ENCODE results near the gene ID2. TPM values are rescaled to one million over a fixed set of nuclear protein-coding genes. Genes with fewer than 3 reads are reported as not detected.

ID2 gene
- total and polyA plus RNA-seq, 4 donors, result 149 to 488 (median 245) TPM

GRCh38 chr2:8649718-8650117 lies 32.1 kb upstream of the ID2 start (continued):
- no peak for TF ChIP-seq HNF4A (conservative IDR thresholded peaks at IDR 0.05)
- TF ChIP-seq, protein P1, sequence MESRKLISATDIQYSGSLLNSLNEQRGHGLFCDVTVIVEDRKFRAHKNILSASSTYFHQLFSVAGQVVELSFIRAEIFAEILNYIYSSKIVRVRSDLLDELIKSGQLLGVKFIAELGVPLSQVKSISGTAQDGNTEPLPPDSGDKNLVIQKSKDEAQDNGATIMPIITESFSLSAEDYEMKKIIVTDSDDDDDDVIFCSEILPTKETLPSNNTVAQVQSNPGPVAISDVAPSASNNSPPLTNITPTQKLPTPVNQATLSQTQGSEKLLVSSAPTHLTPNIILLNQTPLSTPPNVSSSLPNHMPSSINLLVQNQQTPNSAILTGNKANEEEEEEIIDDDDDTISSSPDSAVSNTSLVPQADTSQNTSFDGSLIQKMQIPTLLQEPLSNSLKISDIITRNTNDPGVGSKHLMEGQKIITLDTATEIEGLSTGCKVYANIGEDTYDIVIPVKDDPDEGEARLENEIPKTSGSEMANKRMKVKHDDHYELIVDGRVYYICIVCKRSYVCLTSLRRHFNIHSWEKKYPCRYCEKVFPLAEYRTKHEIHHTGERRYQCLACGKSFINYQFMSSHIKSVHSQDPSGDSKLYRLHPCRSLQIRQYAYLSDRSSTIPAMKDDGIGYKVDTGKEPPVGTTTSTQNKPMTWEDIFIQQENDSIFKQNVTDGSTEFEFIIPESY (IDR thresholded peaks at IDR 0.05), result no peak
- TF ChIP-seq EGR1 (IDR thresholded peaks at IDR 0.05; ENCODE audit: low read depth in 2 of 2), result no peak
- TF ChIP-seq TAF1 (conservative IDR thresholded peaks at IDR 0.05), result no peak
- TF ChIP-seq, protein P2, sequence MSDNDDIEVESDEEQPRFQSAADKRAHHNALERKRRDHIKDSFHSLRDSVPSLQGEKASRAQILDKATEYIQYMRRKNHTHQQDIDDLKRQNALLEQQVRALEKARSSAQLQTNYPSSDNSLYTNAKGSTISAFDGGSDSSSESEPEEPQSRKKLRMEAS (IDR thresholded peaks at IDR 0.05), result no peak

GRCh38 chr2:8650256-8650655 lies 31.6 kb upstream of the ID2 start:
- Histone ChIP-seq H3K27me3 (ENCODE audit: control insufficient read depth in 4 of 4, insufficient read depth in 4 of 4, low read length in 3 of 4) (no peaks in the 10 kb centered on the region), H3K27ac (ENCODE audit: low read depth in 1 of 2, low read length in 2 of 2) (no peak overlapping the region), H3K4me1 (ENCODE audit: control insufficient read depth in 4 of 4, insufficient read depth in 4 of 4, low read length in 3 of 4) (peaks cover 0 to 14% (median 0%) of the 10 kb centered on the region in 4 donors), H3K36me3 (ENCODE audit: control insufficient read depth in 4 of 4, insufficient read depth in 3 of 4, low read depth in 1 of 4, low read length in 3 of 4) (peaks cover 0 to 2% (median 0%) of the 10 kb centered on the region in 4 donors), H3K4me3 (ENCODE audit: low read depth in 1 of 3, low read length in 3 of 3) (no peak overlapping the region), H3K9me3 (ENCODE audit: control insufficient read depth in 4 of 4, low read length in 3 of 4) (no peaks in the 10 kb centered on the region), H3K9ac (ENCODE audit: low read depth in 1 of 2, low read length in 2 of 2) (no peak overlapping the region)
- no peak for DNase-seq (ENCODE audit: low spot score)
- WGBS, result 92% methylated on average over 4 of the region's 4 CpGs
- TF ChIP-seq, protein P3, sequence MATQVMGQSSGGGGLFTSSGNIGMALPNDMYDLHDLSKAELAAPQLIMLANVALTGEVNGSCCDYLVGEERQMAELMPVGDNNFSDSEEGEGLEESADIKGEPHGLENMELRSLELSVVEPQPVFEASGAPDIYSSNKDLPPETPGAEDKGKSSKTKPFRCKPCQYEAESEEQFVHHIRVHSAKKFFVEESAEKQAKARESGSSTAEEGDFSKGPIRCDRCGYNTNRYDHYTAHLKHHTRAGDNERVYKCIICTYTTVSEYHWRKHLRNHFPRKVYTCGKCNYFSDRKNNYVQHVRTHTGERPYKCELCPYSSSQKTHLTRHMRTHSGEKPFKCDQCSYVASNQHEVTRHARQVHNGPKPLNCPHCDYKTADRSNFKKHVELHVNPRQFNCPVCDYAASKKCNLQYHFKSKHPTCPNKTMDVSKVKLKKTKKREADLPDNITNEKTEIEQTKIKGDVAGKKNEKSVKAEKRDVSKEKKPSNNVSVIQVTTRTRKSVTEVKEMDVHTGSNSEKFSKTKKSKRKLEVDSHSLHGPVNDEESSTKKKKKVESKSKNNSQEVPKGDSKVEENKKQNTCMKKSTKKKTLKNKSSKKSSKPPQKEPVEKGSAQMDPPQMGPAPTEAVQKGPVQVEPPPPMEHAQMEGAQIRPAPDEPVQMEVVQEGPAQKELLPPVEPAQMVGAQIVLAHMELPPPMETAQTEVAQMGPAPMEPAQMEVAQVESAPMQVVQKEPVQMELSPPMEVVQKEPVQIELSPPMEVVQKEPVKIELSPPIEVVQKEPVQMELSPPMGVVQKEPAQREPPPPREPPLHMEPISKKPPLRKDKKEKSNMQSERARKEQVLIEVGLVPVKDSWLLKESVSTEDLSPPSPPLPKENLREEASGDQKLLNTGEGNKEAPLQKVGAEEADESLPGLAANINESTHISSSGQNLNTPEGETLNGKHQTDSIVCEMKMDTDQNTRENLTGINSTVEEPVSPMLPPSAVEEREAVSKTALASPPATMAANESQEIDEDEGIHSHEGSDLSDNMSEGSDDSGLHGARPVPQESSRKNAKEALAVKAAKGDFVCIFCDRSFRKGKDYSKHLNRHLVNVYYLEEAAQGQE (IDR thresholded peaks at IDR 0.05), result no peak
- TF ChIP-seq, protein P4, sequence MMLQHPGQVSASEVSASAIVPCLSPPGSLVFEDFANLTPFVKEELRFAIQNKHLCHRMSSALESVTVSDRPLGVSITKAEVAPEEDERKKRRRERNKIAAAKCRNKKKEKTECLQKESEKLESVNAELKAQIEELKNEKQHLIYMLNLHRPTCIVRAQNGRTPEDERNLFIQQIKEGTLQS (IDR thresholded peaks at IDR 0.05), result no peak
- no peak for TF ChIP-seq HNF4G (IDR thresholded peaks at IDR 0.05)
- no peak for TF ChIP-seq CTCF (IDR thresholded peaks at IDR 0.05; ENCODE audit: low read depth, low read length, missing input control)
- TF ChIP-seq FOXA1 (IDR thresholded peaks at IDR 0.05), result no peak
- TF ChIP-seq, protein P1 (IDR thresholded peaks at IDR 0.05), result no peak
- no peak for TF ChIP-seq RXRA (IDR thresholded peaks at IDR 0.05)
- TF ChIP-seq HNF4A (conservative IDR thresholded peaks at IDR 0.05), result no peak
- no peak for TF ChIP-seq SP1 (IDR thresholded peaks at IDR 0.05)
- no peak for TF ChIP-seq NR2F2 (IDR thresholded peaks at IDR 0.05)
- TF ChIP-seq JUND (IDR thresholded peaks at IDR 0.05), result no peak
- no peak for TF ChIP-seq RAD21 (IDR thresholded peaks at IDR 0.05)
- no peak for TF ChIP-seq YY1 (IDR thresholded peaks at IDR 0.05)
- TF ChIP-seq, protein P2 (IDR thresholded peaks at IDR 0.05), result no peak
- TF ChIP-seq FOXA2 (IDR thresholded peaks at IDR 0.05), result no peak
- no peak for TF ChIP-seq EGR1 (IDR thresholded peaks at IDR 0.05; ENCODE audit: low read depth in 2 of 2)
- no peak for TF ChIP-seq TAF1 (conservative IDR thresholded peaks at IDR 0.05)
- no peak for TF ChIP-seq GABPA (IDR thresholded peaks at IDR 0.05 in 1 of 2, conservative IDR thresholded peaks at IDR 0.05 in 1 of 2)
